IPS-NIHi11 (cell line): ENCODE data around the gene RAE1.

Experiments
- DNase-seq: peaks from one replicate; pipeline ENCODE4 v3.0.0; 2012; ENCODE audit warnings: mixed read lengths, low spot score

RAE1 gene

GRCh38 chr20:57351042-57351783 lies at the start of gene RAE1:
TSS of gene RAE1 (plus strand) at chr20:57351255. CDS start at chr20:57354039, 2,784 bp downstream.
- DNase-seq, result peak; percentile 87

- no peak for DNase-seq
Measured at GRCh38 chr20:57306747-57307146, 44.3 kb upstream of the RAE1 start.

GRCh38 chr20:57308451-57309271 lies 42.4 kb upstream of the RAE1 start:
- DNase-seq, result no peak

GRCh38 chr20:57309544-57310115 lies 41.4 kb upstream of the RAE1 start:
- no peak for DNase-seq

- no peak for DNase-seq
Measured at GRCh38 chr20:57310821-57311514, 40.1 kb upstream of the RAE1 start.

GRCh38 chr20:57312138-57312537 lies 38.9 kb upstream of the RAE1 start:
- DNase-seq, result no peak

- DNase-seq, result no peak
Measured at GRCh38 chr20:57313230-57313629, 37.8 kb upstream of the RAE1 start.

GRCh38 chr20:57313951-57314350 lies 37.1 kb upstream of the RAE1 start:
- DNase-seq, result no peak

- DNase-seq, result no peak
Measured at GRCh38 chr20:57315083-57315975, 35.7 kb upstream of the RAE1 start.

GRCh38 chr20:57315976-57316480 lies 35.0 kb upstream of the RAE1 start:
- no peak for DNase-seq

- DNase-seq, result no peak
Measured at GRCh38 chr20:57316795-57317201, 34.3 kb upstream of the RAE1 start.

- DNase-seq, result no peak
Measured at GRCh38 chr20:57317316-57317788, 33.7 kb upstream of the RAE1 start.

- DNase-seq, result no peak
Measured at GRCh38 chr20:57317789-57318371, 33.2 kb upstream of the RAE1 start.

GRCh38 chr20:57319584-57319983 lies 31.5 kb upstream of the RAE1 start:
- no peak for DNase-seq

GRCh38 chr20:57320358-57320757 lies 30.7 kb upstream of the RAE1 start:
- no peak for DNase-seq

GRCh38 chr20:57321142-57321541 lies 29.9 kb upstream of the RAE1 start:
- DNase-seq, result no peak

GRCh38 chr20:57322476-57322875 lies 28.6 kb upstream of the RAE1 start:
- DNase-seq, result no peak

GRCh38 chr20:57323034-57323433 lies 28.0 kb upstream of the RAE1 start:
- peak; percentile 69 for DNase-seq

- no peak for DNase-seq
Measured at GRCh38 chr20:57325632-57326356, 25.3 kb upstream of the RAE1 start.
